Measurements from ENCODE around the gene SLC39A11.

SLC39A11 gene

GRCh38 chr17:73031472-73031871, 61.0 kb downstream of the SLC39A11 start:
- Histone ChIP-seq H3K27me3 (ENCODE audit: insufficient read depth, low read depth) (no peaks in the 10 kb centered on the region), H3K4me2 (no peak overlapping the region), H3K9ac (no peak overlapping the region), H3K4me1 (ENCODE audit: low read depth, poor library complexity, severe bottlenecking) (no peaks in the 10 kb centered on the region), H2AFZ (ENCODE audit: low read depth) (no peak overlapping the region), H3K36me3 (ENCODE audit: insufficient read depth) (no peaks in the 10 kb centered on the region), H4K20me1 (ENCODE audit: insufficient read depth) (no peaks in the 10 kb centered on the region), H3K4me3 (IDR thresholded peaks at IDR 0.05; ENCODE audit: insufficient read depth, low read depth, low read length) (no peak overlapping the region), H3K27ac (no peak overlapping the region), H3K79me2 (ENCODE audit: insufficient read depth, low read depth) (no peaks in the 10 kb centered on the region)
- TF ChIP-seq, protein P1, sequence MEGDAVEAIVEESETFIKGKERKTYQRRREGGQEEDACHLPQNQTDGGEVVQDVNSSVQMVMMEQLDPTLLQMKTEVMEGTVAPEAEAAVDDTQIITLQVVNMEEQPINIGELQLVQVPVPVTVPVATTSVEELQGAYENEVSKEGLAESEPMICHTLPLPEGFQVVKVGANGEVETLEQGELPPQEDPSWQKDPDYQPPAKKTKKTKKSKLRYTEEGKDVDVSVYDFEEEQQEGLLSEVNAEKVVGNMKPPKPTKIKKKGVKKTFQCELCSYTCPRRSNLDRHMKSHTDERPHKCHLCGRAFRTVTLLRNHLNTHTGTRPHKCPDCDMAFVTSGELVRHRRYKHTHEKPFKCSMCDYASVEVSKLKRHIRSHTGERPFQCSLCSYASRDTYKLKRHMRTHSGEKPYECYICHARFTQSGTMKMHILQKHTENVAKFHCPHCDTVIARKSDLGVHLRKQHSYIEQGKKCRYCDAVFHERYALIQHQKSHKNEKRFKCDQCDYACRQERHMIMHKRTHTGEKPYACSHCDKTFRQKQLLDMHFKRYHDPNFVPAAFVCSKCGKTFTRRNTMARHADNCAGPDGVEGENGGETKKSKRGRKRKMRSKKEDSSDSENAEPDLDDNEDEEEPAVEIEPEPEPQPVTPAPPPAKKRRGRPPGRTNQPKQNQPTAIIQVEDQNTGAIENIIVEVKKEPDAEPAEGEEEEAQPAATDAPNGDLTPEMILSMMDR (conservative IDR thresholded peaks at IDR 0.05; ENCODE audit: low read depth, low read length): no peak

DNA sequence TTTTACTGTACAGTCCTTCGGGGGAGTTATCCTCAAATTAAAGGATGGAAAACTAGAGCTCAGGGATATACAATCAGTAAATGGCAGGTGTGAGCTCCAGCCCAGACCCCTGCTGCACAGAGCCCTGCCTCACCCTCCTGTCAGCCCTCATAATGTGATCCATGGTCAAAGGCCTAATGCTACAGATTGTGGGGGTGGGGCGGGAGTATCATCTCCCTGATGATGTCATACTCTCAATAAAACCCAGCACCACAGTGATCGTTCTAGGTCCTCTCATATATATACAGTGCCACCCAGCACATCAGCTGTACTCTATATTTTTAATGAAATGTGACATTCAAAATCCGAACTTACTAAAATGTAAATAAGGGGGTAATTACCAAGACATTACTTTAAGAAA, 61.5 kb downstream of the SLC39A11 start:
- H3K4me2 ChIP-seq: no peak overlapping the region
- H3K79me2 ChIP-seq (ENCODE audit: insufficient read depth, low read depth): no peaks in the 10 kb centered on the region
- no peaks in the 10 kb centered on the region for H3K4me1 ChIP-seq (ENCODE audit: low read depth, poor library complexity, severe bottlenecking)
- H4K20me1 ChIP-seq (ENCODE audit: insufficient read depth): no peaks in the 10 kb centered on the region
- H3K9ac ChIP-seq: no peak overlapping the region
- no peaks in the 10 kb centered on the region for H3K36me3 ChIP-seq (ENCODE audit: insufficient read depth)
- H2AFZ ChIP-seq (ENCODE audit: low read depth): no peak overlapping the region
- no peaks in the 10 kb centered on the region for H3K27me3 ChIP-seq (ENCODE audit: insufficient read depth, low read depth)
- TF ChIP-seq, protein P1 (conservative IDR thresholded peaks at IDR 0.05; ENCODE audit: low read depth, low read length): no peak
- H3K4me3 ChIP-seq (IDR thresholded peaks at IDR 0.05; ENCODE audit: insufficient read depth, low read depth, low read length): no peak overlapping the region
- H3K27ac ChIP-seq: no peak overlapping the region

- Histone ChIP-seq H3K4me2 (no peak overlapping the region), H4K20me1 (ENCODE audit: insufficient read depth) (no peaks in the 10 kb centered on the region), H3K27me3 (ENCODE audit: insufficient read depth, low read depth) (no peaks in the 10 kb centered on the region), H3K9ac (no peak overlapping the region), H3K27ac (no peak overlapping the region), H3K4me3 (IDR thresholded peaks at IDR 0.05; ENCODE audit: insufficient read depth, low read depth, low read length) (no peak overlapping the region), H2AFZ (ENCODE audit: low read depth) (no peak overlapping the region), H3K4me1 (ENCODE audit: low read depth, poor library complexity, severe bottlenecking) (no peaks in the 10 kb centered on the region), H3K36me3 (ENCODE audit: insufficient read depth) (no peaks in the 10 kb centered on the region), H3K79me2 (ENCODE audit: insufficient read depth, low read depth) (no peaks in the 10 kb centered on the region)
- TF ChIP-seq, protein P1 (conservative IDR thresholded peaks at IDR 0.05; ENCODE audit: low read depth, low read length): no peak
These were observed 62.0 kb downstream of the SLC39A11 start for GRCh38 chr17:73030501-73030921.

DNA sequence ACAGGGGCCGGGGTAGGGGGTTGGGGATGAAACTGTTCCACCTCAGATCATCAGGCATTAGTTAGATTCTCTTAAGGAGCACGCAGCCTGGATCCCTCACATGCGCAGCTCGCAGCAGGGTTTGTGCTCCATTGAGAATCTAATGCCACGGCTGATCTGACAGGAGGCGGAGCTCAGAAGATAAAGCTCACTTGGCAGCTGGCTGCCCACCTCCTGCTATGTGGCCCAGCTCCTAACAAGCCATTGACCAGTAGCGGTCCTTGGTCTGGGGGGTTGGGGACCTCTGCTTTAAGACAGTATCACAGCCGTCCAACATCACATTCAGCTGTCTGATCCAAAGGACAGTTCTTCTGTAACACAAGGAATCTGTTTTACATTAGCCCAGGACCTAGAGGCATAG, 62.5 kb downstream of the SLC39A11 start:
- TF ChIP-seq, protein P1 (conservative IDR thresholded peaks at IDR 0.05; ENCODE audit: low read depth, low read length): no peak
- no peak overlapping the region for H3K4me3 ChIP-seq (IDR thresholded peaks at IDR 0.05; ENCODE audit: insufficient read depth, low read depth, low read length)
- no peak overlapping the region for H2AFZ ChIP-seq (ENCODE audit: low read depth)
- no peak overlapping the region for H3K27ac ChIP-seq
- H3K4me1 ChIP-seq (ENCODE audit: low read depth, poor library complexity, severe bottlenecking): no peaks in the 10 kb centered on the region
- H3K79me2 ChIP-seq (ENCODE audit: insufficient read depth, low read depth): no peaks in the 10 kb centered on the region
- no peak overlapping the region for H3K9ac ChIP-seq
- H3K27me3 ChIP-seq (ENCODE audit: insufficient read depth, low read depth): no peaks in the 10 kb centered on the region
- no peaks in the 10 kb centered on the region for H3K36me3 ChIP-seq (ENCODE audit: insufficient read depth)
- H3K4me2 ChIP-seq: no peak overlapping the region
- H4K20me1 ChIP-seq (ENCODE audit: insufficient read depth): no peaks in the 10 kb centered on the region
